ENCODE results near the gene AFG1L.

DNA sequence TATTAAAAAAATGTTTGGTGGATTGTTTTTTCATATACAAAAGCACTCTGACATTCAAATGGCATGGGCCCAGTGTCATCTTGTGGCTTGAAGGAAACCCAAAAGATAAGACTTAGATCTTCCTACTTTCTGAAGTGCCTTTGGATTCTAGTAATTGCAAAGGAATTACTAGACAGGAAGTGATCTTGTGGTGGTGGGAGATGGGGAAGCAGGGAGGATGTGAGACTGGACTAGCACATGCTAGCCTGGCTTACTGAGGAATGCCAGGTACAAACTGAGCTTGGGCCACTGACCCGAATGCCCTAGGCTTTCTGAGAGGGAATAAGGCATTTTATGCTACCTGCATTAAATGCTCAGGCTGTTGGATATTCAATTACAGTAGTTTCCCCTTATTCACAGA is 59.0 kb downstream of the AFG1L start:
- no peak for TF ChIP-seq EZH2 (IDR thresholded peaks at IDR 0.05; ENCODE audit: low read length, missing control alignments)
- TF ChIP-seq, protein P1, sequence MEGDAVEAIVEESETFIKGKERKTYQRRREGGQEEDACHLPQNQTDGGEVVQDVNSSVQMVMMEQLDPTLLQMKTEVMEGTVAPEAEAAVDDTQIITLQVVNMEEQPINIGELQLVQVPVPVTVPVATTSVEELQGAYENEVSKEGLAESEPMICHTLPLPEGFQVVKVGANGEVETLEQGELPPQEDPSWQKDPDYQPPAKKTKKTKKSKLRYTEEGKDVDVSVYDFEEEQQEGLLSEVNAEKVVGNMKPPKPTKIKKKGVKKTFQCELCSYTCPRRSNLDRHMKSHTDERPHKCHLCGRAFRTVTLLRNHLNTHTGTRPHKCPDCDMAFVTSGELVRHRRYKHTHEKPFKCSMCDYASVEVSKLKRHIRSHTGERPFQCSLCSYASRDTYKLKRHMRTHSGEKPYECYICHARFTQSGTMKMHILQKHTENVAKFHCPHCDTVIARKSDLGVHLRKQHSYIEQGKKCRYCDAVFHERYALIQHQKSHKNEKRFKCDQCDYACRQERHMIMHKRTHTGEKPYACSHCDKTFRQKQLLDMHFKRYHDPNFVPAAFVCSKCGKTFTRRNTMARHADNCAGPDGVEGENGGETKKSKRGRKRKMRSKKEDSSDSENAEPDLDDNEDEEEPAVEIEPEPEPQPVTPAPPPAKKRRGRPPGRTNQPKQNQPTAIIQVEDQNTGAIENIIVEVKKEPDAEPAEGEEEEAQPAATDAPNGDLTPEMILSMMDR (conservative IDR thresholded peaks at IDR 0.05 in 1 of 2, IDR thresholded peaks at IDR 0.05 in 1 of 2; ENCODE audit: low read depth in 1 of 2, low read length in 2 of 2) = no peak
